Hepatocyte (in vitro differentiated cells): ENCODE data around the gene ADAMTSL4. TPM values are rescaled to one million over a fixed set of nuclear protein-coding genes. Genes with fewer than 3 reads are reported as not detected.

Source experiments
- DNase-seq: peaks from one replicate; pipeline ENCODE4 v3.0.0-alpha.2; 2016; ENCODE audit warnings: low spot score
- H2AFZ ChIP-seq: fragments of 200-600 bp; sonication (generic); 2 replicates; pipeline ENCODE4 v1.6.0; 2016; ENCODE audit warnings: antibody characterized with exemption, mild to moderate bottlenecking
- H3K27ac ChIP-seq: fragments of 200-600 bp; sonication (generic); 2 replicates; pipeline ENCODE4 v1.5.1; 2016; ENCODE audit warnings: mild to moderate bottlenecking
- H3K27me3 ChIP-seq: fragments of 200-600 bp; sonication (generic); 2 replicates; pipeline ENCODE4 v1.6.1; 2016
- H3K36me3 ChIP-seq: fragments of 200-600 bp; sonication (generic); replicated peaks from 2 replicates; pipeline ENCODE4 v1.5.1; 2016; ENCODE audit warnings: low read depth; ENCODE audit not compliant: insufficient read depth
- H3K4me1 ChIP-seq: fragments of 200-600 bp; sonication (generic); 2 replicates; pipeline ENCODE4 v1.5.1; 2016; ENCODE audit warnings: mild to moderate bottlenecking, moderate library complexity; ENCODE audit not compliant: insufficient read depth
- H3K4me2 ChIP-seq: fragments of 200-600 bp; sonication (generic); 2 replicates; pipeline ENCODE4 v1.6.0; 2016
- H3K4me3 ChIP-seq: fragments of 200-600 bp; sonication (generic); 2 replicates; pipeline ENCODE4 v1.5.1; 2016; ENCODE audit warnings: mild to moderate bottlenecking
- H3K79me2 ChIP-seq: fragments of 200-600 bp; sonication (generic); 2 replicates; pipeline ENCODE4 v1.6.0; 2017; ENCODE audit warnings: mild to moderate bottlenecking
- H3K9me2 ChIP-seq: fragments of 200-600 bp; sonication (generic); replicated peaks from 2 replicates; pipeline ENCODE4 v1.6.0; 2017; ENCODE audit warnings: mild to moderate bottlenecking; ENCODE audit not compliant: insufficient read depth
- H3K9me3 ChIP-seq: fragments of 200-600 bp; sonication (generic); 2 replicates; pipeline ENCODE4 v1.5.1; 2016; ENCODE audit warnings: low read depth, mild to moderate bottlenecking
- H4K20me1 ChIP-seq: fragments of 200-600 bp; sonication (generic); 2 replicates; pipeline ENCODE4 v1.6.0; 2016; ENCODE audit warnings: mild to moderate bottlenecking; ENCODE audit not compliant: insufficient read depth, poor library complexity, severe bottlenecking
- EZH2 ChIP-seq: fragments of 200-600 bp; sonication (generic); IDR thresholded peaks from 2 replicates; pipeline ENCODE4 v1.6.1; 2016; ENCODE audit warnings: antibody characterized with exemption, mild to moderate bottlenecking, borderline replicate concordance
- EZH2phosphoT487 ChIP-seq: fragments of 200-600 bp; sonication (generic); IDR thresholded peaks from one replicate; pipeline ENCODE4 v1.6.1; 2018; ENCODE audit warnings: antibody characterized with exemption, mild to moderate bottlenecking, low read depth, moderate library complexity; ENCODE audit not compliant: unreplicated experiment, severe bottlenecking
- WGBS: methylation state at CpG from one replicate; pipeline ENCODE4 v1.1.6; 2016; ENCODE audit warnings: low lambda C conversion rate; ENCODE audit errors: missing lambda C conversion rate; 5-methylcytosine and 5-hydroxymethylcytosine counted together
- polyA plus RNA-seq: library from polyadenylated mRNA; unstranded; fragments of >200 nt; fragmentation: Nextera tagmentation; extraction: Ambion mirVana; gene quantifications from 2 replicates; pipeline ENCODE4 v1.2.1, GENCODE V29; 2016
- total RNA-seq: library from RNA; depleted of rRNA; stranded (reverse); fragments of >200 nt; gene quantifications from 2 replicates; pipeline ENCODE4 v1.2.3, GENCODE V29; 2014
- TF ChIP-seq, protein P1 (sequence below): fragments of 200-600 bp; sonication (generic); IDR thresholded peaks from 2 replicates; pipeline ENCODE4 v1.5.1; 2016; ENCODE audit warnings: antibody characterized with exemption, mild to moderate bottlenecking; ENCODE audit not compliant: poor library complexity

The ADAMTSL4 gene
- total and polyA plus RNA-seq, 2 experiments from 2014 or later = 8.1 to 19.7 TPM

DNA sequence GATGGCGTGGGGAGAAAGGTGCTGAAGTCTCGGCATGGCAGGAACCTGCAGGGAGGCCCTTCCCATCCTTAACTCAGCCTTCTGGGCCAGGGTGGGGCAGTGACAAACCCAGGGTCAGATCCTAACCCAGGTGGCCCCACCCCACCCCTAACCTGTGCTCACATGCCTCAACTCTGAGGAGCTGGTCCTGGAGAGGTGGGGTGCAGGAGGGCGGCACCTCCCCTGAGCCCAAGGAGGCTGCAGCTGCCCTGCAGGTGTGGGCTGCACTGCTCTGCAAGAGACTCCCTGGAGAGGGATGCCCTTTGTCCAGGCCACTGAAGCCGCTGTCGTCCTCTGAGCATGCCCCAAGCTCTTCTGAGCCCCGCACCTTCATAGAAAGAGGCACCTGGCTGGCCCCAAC, 15.2 kb upstream of the ADAMTSL4 start:
- Histone ChIP-seq H3K9me3 (no peaks in the 10 kb centered on the region), H2AFZ (no peak overlapping the region), H4K20me1 (no peaks in the 10 kb centered on the region), H3K4me1 (peaks cover 6% of the 10 kb centered on the region), H3K79me2 (no peaks in the 10 kb centered on the region), H3K4me3 (no peak overlapping the region), H3K36me3 (no peaks in the 10 kb centered on the region), H3K27ac (no peak overlapping the region), H3K4me2 (no peak overlapping the region), H3K9me2 (no peaks in the 10 kb centered on the region), H3K27me3 (no peaks in the 10 kb centered on the region)
- no peak for DNase-seq
- TF ChIP-seq, protein P1, sequence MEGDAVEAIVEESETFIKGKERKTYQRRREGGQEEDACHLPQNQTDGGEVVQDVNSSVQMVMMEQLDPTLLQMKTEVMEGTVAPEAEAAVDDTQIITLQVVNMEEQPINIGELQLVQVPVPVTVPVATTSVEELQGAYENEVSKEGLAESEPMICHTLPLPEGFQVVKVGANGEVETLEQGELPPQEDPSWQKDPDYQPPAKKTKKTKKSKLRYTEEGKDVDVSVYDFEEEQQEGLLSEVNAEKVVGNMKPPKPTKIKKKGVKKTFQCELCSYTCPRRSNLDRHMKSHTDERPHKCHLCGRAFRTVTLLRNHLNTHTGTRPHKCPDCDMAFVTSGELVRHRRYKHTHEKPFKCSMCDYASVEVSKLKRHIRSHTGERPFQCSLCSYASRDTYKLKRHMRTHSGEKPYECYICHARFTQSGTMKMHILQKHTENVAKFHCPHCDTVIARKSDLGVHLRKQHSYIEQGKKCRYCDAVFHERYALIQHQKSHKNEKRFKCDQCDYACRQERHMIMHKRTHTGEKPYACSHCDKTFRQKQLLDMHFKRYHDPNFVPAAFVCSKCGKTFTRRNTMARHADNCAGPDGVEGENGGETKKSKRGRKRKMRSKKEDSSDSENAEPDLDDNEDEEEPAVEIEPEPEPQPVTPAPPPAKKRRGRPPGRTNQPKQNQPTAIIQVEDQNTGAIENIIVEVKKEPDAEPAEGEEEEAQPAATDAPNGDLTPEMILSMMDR = no peak
- no peak for TF ChIP-seq EZH2phosphoT487
- no peak for TF ChIP-seq EZH2
- 84% methylated on average over 6 of the region's 6 CpGs for WGBS

DNA sequence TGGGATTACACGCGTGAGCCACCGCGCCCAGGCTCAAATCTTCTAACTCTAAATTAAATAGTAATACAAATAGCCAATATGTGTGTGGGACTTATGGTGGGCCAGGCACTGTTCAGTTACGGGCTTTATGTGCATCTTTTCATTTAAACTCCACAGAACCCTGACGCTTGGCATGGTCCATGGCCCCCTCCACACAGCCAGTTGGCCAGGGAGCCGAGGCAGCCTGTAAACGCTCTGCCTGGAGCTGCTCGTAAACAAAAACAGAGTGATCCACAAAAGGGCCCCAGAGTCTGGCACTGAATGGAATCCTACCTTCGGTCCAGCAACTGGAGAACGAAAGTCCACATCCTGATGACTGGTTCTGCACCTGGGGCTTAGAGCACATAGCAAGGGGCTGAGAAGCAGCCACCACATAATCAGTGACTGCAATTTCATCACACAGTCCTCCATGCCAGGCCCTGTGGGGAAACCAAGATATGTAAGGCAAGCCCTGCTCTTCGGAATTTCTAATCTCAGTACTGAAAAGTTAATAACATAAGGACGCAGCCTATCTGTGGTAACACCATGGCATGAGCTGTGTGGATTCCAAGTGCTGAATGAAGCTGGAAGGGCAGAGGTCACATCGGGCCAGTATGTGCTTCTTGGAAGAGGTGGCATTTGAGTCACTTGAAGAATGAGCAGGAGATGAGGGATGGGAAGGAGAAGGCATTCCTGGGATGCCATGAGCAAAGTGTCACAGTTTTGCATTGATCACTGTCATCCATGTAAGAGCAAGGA, 13.5 kb upstream of the ADAMTSL4 start:
- DNase-seq = peak; percentile 6
- Histone ChIP-seq H3K9me3 (no peaks in the 10 kb centered on the region), H3K79me2 (no peaks in the 10 kb centered on the region), H3K27me3 (no peaks in the 10 kb centered on the region), H3K9me2 (no peaks in the 10 kb centered on the region), H4K20me1 (no peaks in the 10 kb centered on the region), H3K4me1 (peaks cover 6% of the 10 kb centered on the region), H3K36me3 (no peaks in the 10 kb centered on the region), H3K27ac (no peak overlapping the region), H3K4me2 (no peak overlapping the region), H3K4me3 (no peak overlapping the region), H2AFZ (no peak overlapping the region)
- TF ChIP-seq, protein P1 = no peak
- TF ChIP-seq EZH2 (no peak), EZH2phosphoT487 (no peak)
- 83% methylated on average over 14 of the region's 14 CpGs for WGBS

DNA sequence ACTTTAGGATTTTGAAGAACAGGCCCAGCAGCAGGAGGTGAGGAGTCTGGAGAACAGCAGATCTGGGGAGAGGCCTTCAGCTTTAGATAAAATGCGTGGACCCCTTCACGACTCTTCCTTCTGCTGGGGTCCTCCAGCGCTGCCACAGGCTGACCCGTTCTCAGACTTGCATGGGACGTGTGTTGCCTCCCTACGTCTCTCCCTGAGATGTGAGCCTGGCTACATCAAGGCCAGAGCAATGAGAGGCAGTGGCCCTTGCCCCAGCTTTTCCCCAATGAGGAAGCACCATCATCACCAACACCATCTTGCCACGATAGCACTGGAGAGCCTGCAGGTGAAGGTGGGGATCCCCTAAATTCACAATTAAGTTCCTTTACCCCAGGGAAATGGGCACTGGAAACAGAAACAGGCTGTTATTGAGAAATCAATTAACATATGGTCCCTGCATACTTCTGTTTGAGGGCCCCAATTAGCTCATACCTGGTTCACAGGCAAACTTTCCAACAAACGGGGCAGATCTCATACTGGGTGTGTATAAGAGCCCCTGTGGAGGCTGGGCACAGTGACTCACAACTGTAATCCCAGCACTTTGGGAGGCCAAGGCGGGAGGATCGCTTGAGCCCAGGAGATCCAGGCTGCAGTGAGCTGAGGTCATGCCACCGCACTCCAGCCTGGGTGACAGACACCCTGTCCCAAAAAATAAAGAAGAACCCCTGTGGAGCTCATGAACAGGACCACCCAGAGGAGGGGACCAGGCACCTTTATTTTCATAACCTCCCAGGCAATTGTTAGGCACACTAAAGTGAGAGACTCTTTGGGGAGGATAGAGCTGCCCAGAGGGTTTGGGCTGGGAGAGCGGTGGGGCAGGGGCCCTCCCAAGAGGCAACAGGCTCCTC, 12.1 kb upstream of the ADAMTSL4 start:
- no peak overlapping the region for H2AFZ ChIP-seq
- no peaks in the 10 kb centered on the region for H3K9me2 ChIP-seq
- H3K27me3 ChIP-seq = no peaks in the 10 kb centered on the region
- H3K36me3 ChIP-seq = no peaks in the 10 kb centered on the region
- no peak for DNase-seq
- H3K27ac ChIP-seq = no peak overlapping the region
- WGBS = 92% methylated on average over 12 of the region's 12 CpGs
- no peak overlapping the region for H3K4me2 ChIP-seq
- no peaks in the 10 kb centered on the region for H3K9me3 ChIP-seq
- no peak overlapping the region for H3K4me3 ChIP-seq
- no peaks in the 10 kb centered on the region for H4K20me1 ChIP-seq
- no peak for TF ChIP-seq EZH2phosphoT487
- H3K79me2 ChIP-seq = no peaks in the 10 kb centered on the region
- H3K4me1 ChIP-seq = peaks cover 6% of the 10 kb centered on the region
